Smooth muscle cell of the coronary artery (primary cell): ENCODE data around the gene OR4M2. TPM values are rescaled to one million over a fixed set of nuclear protein-coding genes. Genes with fewer than 3 reads are reported as not detected.

ENCODE experiments used
- total RNA-seq: library from RNA; depleted of rRNA; stranded (reverse); fragments of >200 nt; gene quantifications from 2 replicates; pipeline ENCODE4 v1.2.3, GENCODE V29; 2014; ENCODE audit warnings: low replicate concordance

Gene OR4M2, protein sequence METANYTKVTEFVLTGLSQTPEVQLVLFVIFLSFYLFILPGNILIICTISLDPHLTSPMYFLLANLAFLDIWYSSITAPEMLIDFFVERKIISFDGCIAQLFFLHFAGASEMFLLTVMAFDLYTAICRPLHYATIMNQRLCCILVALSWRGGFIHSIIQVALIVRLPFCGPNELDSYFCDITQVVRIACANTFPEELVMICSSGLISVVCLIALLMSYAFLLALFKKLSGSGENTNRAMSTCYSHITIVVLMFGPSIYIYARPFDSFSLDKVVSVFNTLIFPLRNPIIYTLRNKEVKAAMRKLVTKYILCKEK
- not detected in 2 replicates for total RNA-seq

DNA sequence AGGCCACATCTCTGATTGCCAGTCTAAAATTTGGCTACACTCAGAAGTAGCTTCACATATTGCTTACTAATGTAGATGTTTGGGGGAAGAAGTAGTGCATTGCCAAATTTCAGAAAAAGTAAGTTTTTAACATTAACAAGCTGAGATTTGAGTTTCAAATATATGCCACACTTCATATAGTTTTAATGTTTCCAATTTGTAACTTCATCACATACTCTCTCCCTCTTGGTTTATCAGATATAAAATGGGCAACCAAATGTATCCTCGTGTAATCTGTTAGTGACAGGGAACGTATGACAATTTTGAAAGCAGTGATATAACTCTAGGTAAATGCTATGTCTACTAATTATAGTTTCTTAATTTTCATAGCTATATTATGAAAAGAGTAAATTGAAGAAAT is at the start of gene OR4M2:
OR4M2 (plus strand) TSS at position 301 of the 400 bp plus-strand sequence; CDS start at position 399, 98 bp downstream.

Other genes starting within 250 kb of the OR4M2 start
- gene POTEB, start 202.8 kb upstream of the OR4M2 start, total RNA-seq, result not detected in 2 replicates